ENCODE measurements around the gene ANKIB1.

Gene ANKIB1

DNA sequence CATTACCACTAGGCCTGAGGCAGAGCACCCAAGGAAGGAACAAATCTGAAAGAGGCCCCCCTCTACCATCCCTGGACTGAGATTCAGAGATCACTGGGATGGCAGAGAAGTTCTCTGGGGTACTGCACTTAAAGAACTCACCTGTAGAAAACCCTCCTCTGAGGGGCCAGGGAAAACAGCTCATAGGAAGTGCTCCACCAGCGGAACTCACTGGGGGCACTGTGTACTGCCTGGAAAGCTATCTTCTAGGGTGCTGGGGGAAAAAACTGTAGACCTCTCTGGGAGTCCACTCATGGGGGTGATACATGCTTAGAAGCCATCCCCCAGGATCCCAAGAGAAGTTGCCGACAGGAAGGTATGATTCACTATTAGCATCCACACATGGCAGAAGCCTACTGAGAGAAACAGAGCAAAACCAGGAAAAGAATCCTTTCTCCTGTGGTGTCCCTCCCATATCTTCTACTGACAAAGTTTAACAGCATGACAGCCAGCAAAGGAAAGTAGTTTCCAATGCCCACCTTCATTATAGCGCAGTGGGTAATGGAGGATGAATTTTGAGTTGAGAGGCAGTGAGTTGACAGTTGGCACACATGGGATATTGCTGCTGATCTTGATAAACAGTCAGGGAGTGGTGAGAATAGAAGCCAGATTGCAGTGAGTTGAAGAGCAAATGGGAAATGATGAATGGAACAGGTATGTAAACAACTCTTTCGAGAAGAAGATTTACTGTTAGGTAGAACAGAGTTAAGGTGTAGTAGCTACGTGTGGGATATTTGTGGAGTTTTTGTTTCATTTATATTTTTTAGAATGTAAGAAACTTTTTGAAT is 20.9 kb downstream of the ANKIB1 start:
- Histone ChIP-seq H3K4me1 (ENCODE audit: control insufficient read depth in 2 of 2, insufficient read depth in 2 of 2, low read length in 2 of 2) (no peaks in the 10 kb centered on the region), H3K27me3 (ENCODE audit: control insufficient read depth in 2 of 2, insufficient read depth in 2 of 2, low read length in 2 of 2) (no peaks in the 10 kb centered on the region), H3K27ac (ENCODE audit: low read depth in 2 of 2, low read length in 2 of 2) (no peak overlapping the region), H3K36me3 (ENCODE audit: control insufficient read depth in 2 of 2, insufficient read depth in 2 of 2, low read length in 2 of 2) (no peaks in the 10 kb centered on the region), H3K9ac (ENCODE audit: low read depth in 1 of 2, low read length in 2 of 2) (no peak overlapping the region), H3K9me3 (ENCODE audit: control insufficient read depth in 2 of 2, low read length in 2 of 2) (no peaks in the 10 kb centered on the region), H3K4me3 (ENCODE audit: low read length in 2 of 2) (no peak overlapping the region)

DNA sequence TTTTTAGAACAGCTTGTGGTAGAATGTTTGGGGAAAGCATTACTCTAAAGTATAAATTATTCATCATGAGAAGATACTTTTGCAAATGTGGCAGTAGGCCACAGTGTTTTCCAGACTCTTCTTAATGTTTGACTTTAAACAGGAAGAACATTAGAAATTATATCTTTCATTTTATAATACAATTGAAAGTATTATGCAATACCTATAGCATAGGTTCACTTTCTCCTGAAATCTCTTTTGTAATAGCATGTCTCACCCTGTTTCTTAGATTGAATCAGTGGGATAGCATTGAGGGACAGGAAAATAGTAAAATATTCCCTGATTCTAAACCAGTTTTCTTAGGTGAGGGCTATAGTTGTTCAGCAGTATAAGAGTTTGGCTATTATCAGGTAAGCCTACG is 23.1 kb downstream of the ANKIB1 start:
- Histone ChIP-seq H3K4me1 (ENCODE audit: control insufficient read depth in 2 of 2, insufficient read depth in 2 of 2, low read length in 2 of 2) (no peaks in the 10 kb centered on the region), H3K9me3 (ENCODE audit: control insufficient read depth in 2 of 2, low read length in 2 of 2) (no peaks in the 10 kb centered on the region), H3K27me3 (ENCODE audit: control insufficient read depth in 2 of 2, insufficient read depth in 2 of 2, low read length in 2 of 2) (no peaks in the 10 kb centered on the region), H3K4me3 (ENCODE audit: low read length in 2 of 2) (no peak overlapping the region), H3K27ac (ENCODE audit: low read depth in 2 of 2, low read length in 2 of 2) (no peak overlapping the region), H3K36me3 (ENCODE audit: control insufficient read depth in 2 of 2, insufficient read depth in 2 of 2, low read length in 2 of 2) (no peaks in the 10 kb centered on the region), H3K9ac (ENCODE audit: low read depth in 1 of 2, low read length in 2 of 2) (no peak overlapping the region)

- Histone ChIP-seq H3K27ac (ENCODE audit: low read depth in 2 of 2, low read length in 2 of 2) (no peak overlapping the region), H3K36me3 (ENCODE audit: control insufficient read depth in 2 of 2, insufficient read depth in 2 of 2, low read length in 2 of 2) (no peaks in the 10 kb centered on the region), H3K4me3 (ENCODE audit: low read length in 2 of 2) (no peak overlapping the region), H3K9me3 (ENCODE audit: control insufficient read depth in 2 of 2, low read length in 2 of 2) (no peaks in the 10 kb centered on the region), H3K9ac (ENCODE audit: low read depth in 1 of 2, low read length in 2 of 2) (no peak overlapping the region), H3K27me3 (ENCODE audit: control insufficient read depth in 2 of 2, insufficient read depth in 2 of 2, low read length in 2 of 2) (no peaks in the 10 kb centered on the region), H3K4me1 (ENCODE audit: control insufficient read depth in 2 of 2, insufficient read depth in 2 of 2, low read length in 2 of 2) (no peaks in the 10 kb centered on the region)
Observed at GRCh38 chr7:92275327-92275726, 29.6 kb downstream of the ANKIB1 start.

DNA sequence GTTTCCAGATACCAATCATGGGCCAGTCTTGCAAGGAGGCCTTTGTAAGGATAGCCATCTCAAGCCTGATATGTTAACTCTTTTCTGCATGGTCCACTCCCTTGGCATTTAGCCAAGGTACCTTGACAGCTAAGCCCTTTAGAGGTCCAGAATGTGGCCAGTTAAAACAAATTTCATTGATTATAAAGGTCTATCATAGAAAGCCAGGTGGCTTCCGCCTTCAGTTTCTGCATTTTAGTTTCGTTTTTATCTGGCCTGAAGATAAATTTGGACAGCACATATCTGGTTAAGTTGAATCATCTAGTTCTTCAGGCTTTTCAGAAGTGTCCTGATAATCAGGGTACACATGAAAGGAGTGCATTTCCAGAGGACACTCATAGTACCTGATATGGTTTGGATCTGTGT is 30.7 kb downstream of the ANKIB1 start:
- Histone ChIP-seq H3K4me3 (ENCODE audit: low read length in 2 of 2) (no peak overlapping the region), H3K27me3 (ENCODE audit: control insufficient read depth in 2 of 2, insufficient read depth in 2 of 2, low read length in 2 of 2) (no peaks in the 10 kb centered on the region), H3K4me1 (ENCODE audit: control insufficient read depth in 2 of 2, insufficient read depth in 2 of 2, low read length in 2 of 2) (no peaks in the 10 kb centered on the region), H3K27ac (ENCODE audit: low read depth in 2 of 2, low read length in 2 of 2) (no peak overlapping the region), H3K9ac (ENCODE audit: low read depth in 1 of 2, low read length in 2 of 2) (no peak overlapping the region), H3K36me3 (ENCODE audit: control insufficient read depth in 2 of 2, insufficient read depth in 2 of 2, low read length in 2 of 2) (peaks cover 0 to 5% of the 10 kb centered on the region in 2 donors), H3K9me3 (ENCODE audit: control insufficient read depth in 2 of 2, low read length in 2 of 2) (peaks cover 5% of the 10 kb centered on the region in 2 donors)

- no peaks in the 10 kb centered on the region for H3K27me3 ChIP-seq (ENCODE audit: control insufficient read depth in 2 of 2, insufficient read depth in 2 of 2, low read length in 2 of 2)
- no peaks in the 10 kb centered on the region for H3K4me1 ChIP-seq (ENCODE audit: control insufficient read depth in 2 of 2, insufficient read depth in 2 of 2, low read length in 2 of 2)
- H3K9ac ChIP-seq (ENCODE audit: low read depth in 1 of 2, low read length in 2 of 2): no peak overlapping the region
- H3K36me3 ChIP-seq (ENCODE audit: control insufficient read depth in 2 of 2, insufficient read depth in 2 of 2, low read length in 2 of 2): peaks cover 0 to 5% of the 10 kb centered on the region in 2 donors
- peaks cover 5% of the 10 kb centered on the region in 2 donors for H3K9me3 ChIP-seq (ENCODE audit: control insufficient read depth in 2 of 2, low read length in 2 of 2)
- H3K27ac ChIP-seq (ENCODE audit: low read depth in 2 of 2, low read length in 2 of 2): no peak overlapping the region
- no peak overlapping the region for H3K4me3 ChIP-seq (ENCODE audit: low read length in 2 of 2)
Observed at GRCh38 chr7:92279396-92280031, 33.7 kb downstream of the ANKIB1 start.

- H3K9me3 ChIP-seq (ENCODE audit: control insufficient read depth in 2 of 2, low read length in 2 of 2): peaks cover 5% of the 10 kb centered on the region in 2 donors
- no peak overlapping the region for H3K27ac ChIP-seq (ENCODE audit: low read depth in 2 of 2, low read length in 2 of 2)
- H3K36me3 ChIP-seq (ENCODE audit: control insufficient read depth in 2 of 2, insufficient read depth in 2 of 2, low read length in 2 of 2): peaks cover 0 to 5% of the 10 kb centered on the region in 2 donors
- H3K4me3 ChIP-seq (ENCODE audit: low read length in 2 of 2): no peak overlapping the region
- no peaks in the 10 kb centered on the region for H3K4me1 ChIP-seq (ENCODE audit: control insufficient read depth in 2 of 2, insufficient read depth in 2 of 2, low read length in 2 of 2)
- H3K27me3 ChIP-seq (ENCODE audit: control insufficient read depth in 2 of 2, insufficient read depth in 2 of 2, low read length in 2 of 2): no peaks in the 10 kb centered on the region
- H3K9ac ChIP-seq (ENCODE audit: low read depth in 1 of 2, low read length in 2 of 2): no peak overlapping the region
Observed at GRCh38 chr7:92281031-92281430, 35.3 kb downstream of the ANKIB1 start.

- Histone ChIP-seq H3K36me3 (ENCODE audit: control insufficient read depth in 2 of 2, insufficient read depth in 2 of 2, low read length in 2 of 2) (peaks cover 0 to 5% of the 10 kb centered on the region in 2 donors), H3K9me3 (ENCODE audit: control insufficient read depth in 2 of 2, low read length in 2 of 2) (peaks cover 5% of the 10 kb centered on the region in 2 donors), H3K9ac (ENCODE audit: low read depth in 1 of 2, low read length in 2 of 2) (no peak overlapping the region), H3K4me1 (ENCODE audit: control insufficient read depth in 2 of 2, insufficient read depth in 2 of 2, low read length in 2 of 2) (no peaks in the 10 kb centered on the region), H3K27ac (ENCODE audit: low read depth in 2 of 2, low read length in 2 of 2) (no peak overlapping the region), H3K27me3 (ENCODE audit: control insufficient read depth in 2 of 2, insufficient read depth in 2 of 2, low read length in 2 of 2) (no peaks in the 10 kb centered on the region), H3K4me3 (ENCODE audit: low read length in 2 of 2) (no peak overlapping the region)
Observed at GRCh38 chr7:92282221-92282814, 36.5 kb downstream of the ANKIB1 start.

- H3K4me3 ChIP-seq (ENCODE audit: low read length in 2 of 2): no peak overlapping the region
- H3K27me3 ChIP-seq (ENCODE audit: control insufficient read depth in 2 of 2, insufficient read depth in 2 of 2, low read length in 2 of 2): no peaks in the 10 kb centered on the region
- no peak overlapping the region for H3K9ac ChIP-seq (ENCODE audit: low read depth in 1 of 2, low read length in 2 of 2)
- no peaks in the 10 kb centered on the region for H3K4me1 ChIP-seq (ENCODE audit: control insufficient read depth in 2 of 2, insufficient read depth in 2 of 2, low read length in 2 of 2)
- peaks cover 0 to 5% of the 10 kb centered on the region in 2 donors for H3K36me3 ChIP-seq (ENCODE audit: control insufficient read depth in 2 of 2, insufficient read depth in 2 of 2, low read length in 2 of 2)
- H3K27ac ChIP-seq (ENCODE audit: low read depth in 2 of 2, low read length in 2 of 2): no peak overlapping the region
- peaks cover 5% of the 10 kb centered on the region in 2 donors for H3K9me3 ChIP-seq (ENCODE audit: control insufficient read depth in 2 of 2, low read length in 2 of 2)
Observed at GRCh38 chr7:92282930-92283329, 37.2 kb downstream of the ANKIB1 start.

GRCh38 chr7:92289321-92289720 is 43.5 kb downstream of the ANKIB1 start:
- H3K9me3 ChIP-seq (ENCODE audit: control insufficient read depth in 2 of 2, low read length in 2 of 2): no peaks in the 10 kb centered on the region
- H3K4me3 ChIP-seq (ENCODE audit: low read length in 2 of 2): no peak overlapping the region
- H3K36me3 ChIP-seq (ENCODE audit: control insufficient read depth in 2 of 2, insufficient read depth in 2 of 2, low read length in 2 of 2): no peaks in the 10 kb centered on the region
- H3K27me3 ChIP-seq (ENCODE audit: control insufficient read depth in 2 of 2, insufficient read depth in 2 of 2, low read length in 2 of 2): no peaks in the 10 kb centered on the region
- no peak overlapping the region for H3K9ac ChIP-seq (ENCODE audit: low read depth in 1 of 2, low read length in 2 of 2)
- no peak overlapping the region for H3K27ac ChIP-seq (ENCODE audit: low read depth in 2 of 2, low read length in 2 of 2)
- peaks cover 0 to 12% of the 10 kb centered on the region in 2 donors for H3K4me1 ChIP-seq (ENCODE audit: control insufficient read depth in 2 of 2, insufficient read depth in 2 of 2, low read length in 2 of 2)

GRCh38 chr7:92292981-92293380 is 47.2 kb downstream of the ANKIB1 start:
- Histone ChIP-seq H3K9ac (ENCODE audit: low read depth in 1 of 2, low read length in 2 of 2) (no peak overlapping the region), H3K4me1 (ENCODE audit: control insufficient read depth in 2 of 2, insufficient read depth in 2 of 2, low read length in 2 of 2) (peaks cover 0 to 12% of the 10 kb centered on the region in 2 donors), H3K27ac (ENCODE audit: low read depth in 2 of 2, low read length in 2 of 2) (no peak overlapping the region), H3K36me3 (ENCODE audit: control insufficient read depth in 2 of 2, insufficient read depth in 2 of 2, low read length in 2 of 2) (no peaks in the 10 kb centered on the region), H3K9me3 (ENCODE audit: control insufficient read depth in 2 of 2, low read length in 2 of 2) (no peaks in the 10 kb centered on the region), H3K27me3 (ENCODE audit: control insufficient read depth in 2 of 2, insufficient read depth in 2 of 2, low read length in 2 of 2) (no peaks in the 10 kb centered on the region), H3K4me3 (ENCODE audit: low read length in 2 of 2) (no peak overlapping the region)

Measured in mucosa of rectum (tissue), 2 donors.